GM12891 (cell line): Measurements from ENCODE around the gene MARCHF9.

Experiments
- PAX5 ChIP-seq: IDR thresholded peaks from 2 replicates; pipeline ENCODE4 v1.6.1; 2011; ENCODE audit warnings: low read length, moderate library complexity, mild to moderate bottlenecking; ENCODE audit not compliant: insufficient read depth, severe bottlenecking
- POLR2A ChIP-seq: IDR thresholded peaks from 2 replicates; pipeline ENCODE4 v1.6.1; 2011; ENCODE audit warnings: low read depth, low read length, control low read depth
- POLR2AphosphoS5 ChIP-seq: IDR thresholded peaks from 2 replicates; pipeline ENCODE4 v1.6.1; 2011; ENCODE audit warnings: low read depth, low read length, control low read depth
- POU2F2 ChIP-seq: IDR thresholded peaks from 2 replicates; pipeline ENCODE4 v1.6.1; 2011; ENCODE audit warnings: low read depth, mild to moderate bottlenecking, control low read depth, low read length, moderate library complexity
- SPI1 ChIP-seq: IDR thresholded peaks from 2 replicates; pipeline ENCODE4 v1.6.1; 2011; ENCODE audit warnings: low read depth, low read length, control low read depth
- TAF1 ChIP-seq: IDR thresholded peaks from 2 replicates; pipeline ENCODE4 v1.6.1; 2011; ENCODE audit warnings: low read depth, low read length, control low read depth

DNA sequence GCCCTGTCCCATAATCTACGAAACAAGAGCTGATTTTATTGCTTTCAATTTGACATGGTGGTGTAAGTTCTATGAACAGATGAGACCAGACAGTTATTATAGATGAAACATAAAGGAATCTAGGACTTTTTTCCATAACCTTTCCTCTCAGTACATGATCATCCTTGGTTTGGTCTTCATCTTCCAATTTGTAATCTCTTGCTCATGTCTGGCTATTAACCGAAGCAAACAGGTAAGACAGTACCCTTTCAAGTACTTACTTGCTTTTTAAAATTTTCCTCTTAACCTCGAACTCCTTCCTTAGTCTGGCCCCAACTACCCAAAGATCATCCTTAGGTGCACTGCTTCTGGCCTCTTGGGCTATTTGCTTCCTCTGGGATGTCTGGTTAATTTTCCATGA lies 8.9 kb upstream of the MARCHF9 start:
- TF ChIP-seq POLR2AphosphoS5 (no peak), SPI1 (no peak), POLR2A (no peak), TAF1 (no peak), PAX5 (no peak), POU2F2 (no peak)
